GM15510 (cell line): ENCODE results near the gene C17orf113.

Experiments used
- POLR2A ChIP-seq: IDR thresholded peaks from 3 replicates; pipeline ENCODE4 v1.6.1; 2011; ENCODE audit warnings: borderline replicate concordance; ENCODE audit not compliant: insufficient read length; ENCODE audit errors: extremely low read depth

Gene C17orf113

DNA sequence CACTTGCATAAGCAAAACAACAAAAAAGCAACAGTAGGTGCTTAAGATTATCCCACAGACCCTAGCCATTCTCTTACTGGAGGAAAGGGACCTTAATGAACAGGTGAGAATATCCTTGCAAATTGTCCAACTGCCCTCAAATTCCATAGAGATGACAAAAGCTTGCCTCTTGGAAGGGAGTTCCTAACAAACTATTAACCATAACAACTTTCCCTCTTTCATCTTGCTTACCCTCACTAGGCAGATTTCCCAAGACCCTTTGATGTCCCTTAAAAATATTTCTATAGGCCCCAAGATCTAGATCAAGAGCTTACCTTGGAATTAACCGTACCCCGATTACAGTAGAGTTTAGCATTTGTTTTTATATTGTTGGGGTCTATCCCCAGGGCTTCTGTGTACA lies 62.0 kb downstream of the C17orf113 start:
- TF ChIP-seq POLR2A, result no peak
